ENCODE results near the gene PINLYP. TPM values are rescaled to one million over a fixed set of nuclear protein-coding genes. Genes with fewer than 3 reads are reported as not detected.

PINLYP gene
- total and polyA plus RNA-seq, 2 of the 13 experiments (the other 11 are each of a cell fraction or from before 2014, with no cell fraction given) = 0.21 to 0.24 TPM

- ATAC-seq (peak; percentile 35), DNase-seq (ENCODE audit: low spot score) (peak; percentile 34), FAIRE-seq (no peak)
- peaks cover under 1 to 5% of the 10 kb centered on the region in 2 experiments; a peak in 3 of 5 replicates for H3K36me3 ChIP-seq (replicated peaks in 1 of 2; ENCODE audit: control insufficient read depth in 1 of 2, insufficient read depth in 2 of 2, low read length in 2 of 2)
- H3K27ac ChIP-seq (ENCODE audit: extremely low read length, insufficient read depth, low read length) = peak overlapping the region; percentile 35
- no peak overlapping the region for H2AFZ ChIP-seq (ENCODE audit: low read length)
- peak overlapping the region; percentile 46; the same call in 1 of the 2 replicates for H3K9ac ChIP-seq (ENCODE audit: insufficient read depth, low read depth, low read length)
- WGBS (ENCODE audit: low lambda C conversion rate) = 81% methylated on average over 22 of the region's 41 CpGs
- H3K9me3 ChIP-seq (ENCODE audit: low read length) = peaks cover 1% of the 10 kb centered on the region; the same call in 1 of the 2 replicates
- ChIA-PET POLR2A (interaction anchor here (1.1 kb wide), 1 partner anchor 62 kb away, joined by 3 read pairs; the partner anchor contains the start of gene IRGQ), CTCF (ENCODE audit: low intra/inter-chr PET ratio, low total read pairs) (no interaction called here)
- H3K4me1 ChIP-seq (ENCODE audit: insufficient read depth, low read length) = peaks cover 6% of the 10 kb centered on the region; the same call in 1 of the 2 replicates
- no peaks in the 10 kb centered on the region for H4K20me1 ChIP-seq (ENCODE audit: insufficient read depth, low read length)
- BruUV-seq (replicated peaks) = no TSS peak
- no peaks in the 10 kb centered on the region for H3K27me3 ChIP-seq (ENCODE audit: control insufficient read depth in 1 of 2, insufficient read depth in 2 of 2, low read length in 2 of 2)
- H3K4me3 ChIP-seq (replicated peaks in 1 of 3; ENCODE audit: insufficient read depth in 1 of 3, low read depth in 2 of 3, low read length in 3 of 3) = peak overlapping the region; percentile 12 to 62 (median 35); a peak in 4 of 6 replicates
- no peaks in the 10 kb centered on the region for H3K79me2 ChIP-seq (ENCODE audit: insufficient read depth, low read length)
- in situ Hi-C loops (cut with HindIII; ENCODE audit: extremely low pct_ligation_motif_present, low pct_unique_long_range_greater_than_20kb) (no loop called here), intact Hi-C loops (cut with micrococcal nuclease; ENCODE audit: unreplicated experiment) (no loop called here)
- peak overlapping the region; percentile 72 for H3K4me2 ChIP-seq (ENCODE audit: low read depth, low read length)
- TF ChIP-seq CBFB (CRISPR knock-in tag; IDR thresholded peaks at IDR 0.05) = no peak
- TF ChIP-seq ZNF30 (CRISPR knock-in tag; IDR thresholded peaks at IDR 0.05) = no peak
- TF ChIP-seq, protein P1, sequence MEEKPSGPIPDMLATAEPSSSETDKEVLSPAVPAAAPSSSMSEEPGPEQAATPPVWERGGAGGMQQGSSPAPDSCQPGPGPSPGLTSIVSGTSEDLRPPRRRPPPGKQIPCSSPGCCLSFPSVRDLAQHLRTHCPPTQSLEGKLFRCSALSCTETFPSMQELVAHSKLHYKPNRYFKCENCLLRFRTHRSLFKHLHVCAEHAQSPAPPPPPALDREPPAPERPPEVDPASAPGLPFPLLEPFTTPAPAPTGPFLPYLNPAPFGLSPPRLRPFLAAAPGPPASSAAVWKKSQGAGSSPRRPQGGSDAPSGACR (CRISPR knock-in tag; IDR thresholded peaks at IDR 0.05) = no peak
- no peak for TF ChIP-seq ADNP (CRISPR knock-in tag; IDR thresholded peaks at IDR 0.05)
- no peak for TF ChIP-seq TBX3 (IDR thresholded peaks at IDR 0.05; ENCODE audit: borderline replicate concordance)
- no peak for TF ChIP-seq ZNF563 (CRISPR knock-in tag; IDR thresholded peaks at IDR 0.05)
- TF ChIP-seq HMGA1 (CRISPR knock-in tag; conservative IDR thresholded peaks at IDR 0.05) = no peak
- TF ChIP-seq POLR2AphosphoS5 (IDR thresholded peaks at IDR 0.05; ENCODE audit: low read depth, low read length) = no peak; the same call in 1 of the 2 replicates
- TF ChIP-seq CHD2 (IDR thresholded peaks at IDR 0.05; ENCODE audit: low read depth, low read length) = no peak
- no peak for TF ChIP-seq PRDM4 (CRISPR knock-in tag; IDR thresholded peaks at IDR 0.05; ENCODE audit: borderline replicate concordance)
- no peak for TF ChIP-seq TOPORS (CRISPR knock-in tag; IDR thresholded peaks at IDR 0.05)
- no peak for TF ChIP-seq RORA (CRISPR knock-in tag; IDR thresholded peaks at IDR 0.05)
- TF ChIP-seq XBP1 (CRISPR knock-in tag; IDR thresholded peaks at IDR 0.05) = no peak
- no peak for TF ChIP-seq NFYB (CRISPR knock-in tag; IDR thresholded peaks at IDR 0.05)
- no peak for TF ChIP-seq ZUFSP (CRISPR knock-in tag; IDR thresholded peaks at IDR 0.05; ENCODE audit: borderline replicate concordance)
- no peak for TF ChIP-seq KDM3A (CRISPR knock-in tag; IDR thresholded peaks at IDR 0.05; ENCODE audit: low read depth)
Measured at GRCh38 chr19:43533546-43534304, 41.9 kb upstream of the PINLYP start.

Data from HepG2 (cell line).